ENCODE results near the gene ROMO1. TPM values are rescaled to one million over a fixed set of nuclear protein-coding genes. Genes with fewer than 3 reads are reported as not detected.

ROMO1 gene
- total and polyA plus RNA-seq, 8 donors, result 101 to 651 (median 345) TPM

GRCh38 chr20:35738410-35739179, 39.4 kb downstream of the ROMO1 start:
- TF ChIP-seq CTCF (IDR thresholded peaks at IDR 0.05) (no peak), POLR2A (IDR thresholded peaks at IDR 0.05) (no peak), EP300 (IDR thresholded peaks at IDR 0.05) (no peak)
- Histone ChIP-seq H3K27me3 (no peaks in the 10 kb centered on the region), H3K9me3 (no peaks in the 10 kb centered on the region), H3K27ac (peak overlapping the region in 1 of 5 donors; percentile 99), H3K4me3 (peak overlapping the region in 2 of 4 donors; percentile 62 to 76), H3K36me3 (peaks cover 56 to 71% (median 70%) of the 10 kb centered on the region in 4 donors), H3K4me1 (peaks cover 60 to 79% (median 72%) of the 10 kb centered on the region in 4 donors)
- DNase-seq, result no peak
- 26 to 42% (median 29%) methylated on average over 4 of the region's 4 CpGs for WGBS, 5 donors
- intact Hi-C loops (cut with DNase I; ENCODE audit: low total_unique reads), result loop anchor here (10.0 kb wide), 1 partner anchor 146 kb away; no protein-coding TSS in a partner anchor

- H3K36me3 ChIP-seq, result peaks cover 52 to 62% (median 61%) of the 10 kb centered on the region in 4 donors
- peak overlapping the region in 4 of 5 donors; percentile 97 to 100 (median 99) for H3K27ac ChIP-seq
- intact Hi-C loops (cut with DNase I; ENCODE audit: low total_unique reads), result loop anchor here (10.0 kb wide), 1 partner anchor 145 kb away; no protein-coding TSS in a partner anchor
- peak overlapping the region; percentile 62 to 80 (median 70) for H3K4me3 ChIP-seq
- peak in 1 of 2 donors; percentile 28 for DNase-seq
- H3K9me3 ChIP-seq, result no peaks in the 10 kb centered on the region
- 37 to 52% (median 41%) methylated on average over 7 of the region's 7 CpGs for WGBS, 5 donors
- TF ChIP-seq POLR2A (IDR thresholded peaks at IDR 0.05) (no peak), POLR2AphosphoS5 (IDR thresholded peaks at IDR 0.05) (peak in 1 of 3 donors; percentile 12), EP300 (IDR thresholded peaks at IDR 0.05) (no peak), CTCF (IDR thresholded peaks at IDR 0.05) (no peak)
- no peaks in the 10 kb centered on the region for H3K27me3 ChIP-seq
- peaks cover 53 to 76% (median 68%) of the 10 kb centered on the region in 4 donors for H3K4me1 ChIP-seq
Observed at GRCh38 chr20:35739294-35740163, 40.3 kb downstream of the ROMO1 start.

- intact Hi-C loops (cut with DNase I; ENCODE audit: low total_unique reads), result no loop called here
Observed at GRCh38 chr20:35741892-35742740, 42.9 kb downstream of the ROMO1 start, which contains the start of gene RBM39. TSS of gene RBM39 (minus strand) at chr20:35742260. CDS start at chr20:35740874, 1,386 bp downstream.

More at GRCh38 chr20:35741892-35742740, 42.9 kb downstream of the ROMO1 start, which contains the start of gene RBM39:
- 0% methylated on average over 60 to 66 of the region's 66 CpGs for WGBS, 5 donors
- H3K27ac ChIP-seq, result peak within 1 kb of the TSS; percentile 93 to 100 (median 99)
- H3K27me3 ChIP-seq, result no peaks in the 10 kb centered on the region
- peak; percentile 100 for DNase-seq
- peaks cover 33 to 50% (median 43%) of the 10 kb centered on the region in 4 donors for H3K4me1 ChIP-seq
- peaks cover 30 to 36% (median 35%) of the 10 kb centered on the region in 4 donors for H3K36me3 ChIP-seq
- no peaks in the 10 kb centered on the region for H3K9me3 ChIP-seq
- peak within 1 kb of the TSS; percentile 62 to 80 (median 70) for H3K4me3 ChIP-seq
- TF ChIP-seq POLR2AphosphoS5 (IDR thresholded peaks at IDR 0.05) (peak; percentile 98 to 99 (median 99)), EP300 (IDR thresholded peaks at IDR 0.05) (no peak), POLR2A (IDR thresholded peaks at IDR 0.05) (peak in 2 of 4 donors; percentile 98), CTCF (IDR thresholded peaks at IDR 0.05) (peak in 3 of 7 experiments; percentile 22 to 63 (median 60))
